ENCODE results near the gene TNNC1. TPM values are rescaled to one million over a fixed set of nuclear protein-coding genes. Genes with fewer than 3 reads are reported as not detected.

The TNNC1 gene
- total RNA-seq, 1 donor from 2014 or later: 0.26 TPM

GRCh38 chr3:52405066-52405465 is 48.8 kb downstream of the TNNC1 start:
- FAIRE-seq (no peak), DNase-seq (ENCODE audit: low read depth) (no peak)
- Histone ChIP-seq H3K27me3 (ENCODE audit: control insufficient read depth, insufficient read depth, low read length) (no peaks in the 10 kb centered on the region), H3K36me3 (ENCODE audit: control insufficient read depth, insufficient read depth, low read length) (peaks cover 41% of the 10 kb centered on the region), H3K4me3 (ENCODE audit: low read depth, low read length) (no peak overlapping the region)
- TF ChIP-seq, protein P1, sequence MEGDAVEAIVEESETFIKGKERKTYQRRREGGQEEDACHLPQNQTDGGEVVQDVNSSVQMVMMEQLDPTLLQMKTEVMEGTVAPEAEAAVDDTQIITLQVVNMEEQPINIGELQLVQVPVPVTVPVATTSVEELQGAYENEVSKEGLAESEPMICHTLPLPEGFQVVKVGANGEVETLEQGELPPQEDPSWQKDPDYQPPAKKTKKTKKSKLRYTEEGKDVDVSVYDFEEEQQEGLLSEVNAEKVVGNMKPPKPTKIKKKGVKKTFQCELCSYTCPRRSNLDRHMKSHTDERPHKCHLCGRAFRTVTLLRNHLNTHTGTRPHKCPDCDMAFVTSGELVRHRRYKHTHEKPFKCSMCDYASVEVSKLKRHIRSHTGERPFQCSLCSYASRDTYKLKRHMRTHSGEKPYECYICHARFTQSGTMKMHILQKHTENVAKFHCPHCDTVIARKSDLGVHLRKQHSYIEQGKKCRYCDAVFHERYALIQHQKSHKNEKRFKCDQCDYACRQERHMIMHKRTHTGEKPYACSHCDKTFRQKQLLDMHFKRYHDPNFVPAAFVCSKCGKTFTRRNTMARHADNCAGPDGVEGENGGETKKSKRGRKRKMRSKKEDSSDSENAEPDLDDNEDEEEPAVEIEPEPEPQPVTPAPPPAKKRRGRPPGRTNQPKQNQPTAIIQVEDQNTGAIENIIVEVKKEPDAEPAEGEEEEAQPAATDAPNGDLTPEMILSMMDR (IDR thresholded peaks at IDR 0.05; ENCODE audit: insufficient read depth, low read length, severe bottlenecking): no peak

DNA sequence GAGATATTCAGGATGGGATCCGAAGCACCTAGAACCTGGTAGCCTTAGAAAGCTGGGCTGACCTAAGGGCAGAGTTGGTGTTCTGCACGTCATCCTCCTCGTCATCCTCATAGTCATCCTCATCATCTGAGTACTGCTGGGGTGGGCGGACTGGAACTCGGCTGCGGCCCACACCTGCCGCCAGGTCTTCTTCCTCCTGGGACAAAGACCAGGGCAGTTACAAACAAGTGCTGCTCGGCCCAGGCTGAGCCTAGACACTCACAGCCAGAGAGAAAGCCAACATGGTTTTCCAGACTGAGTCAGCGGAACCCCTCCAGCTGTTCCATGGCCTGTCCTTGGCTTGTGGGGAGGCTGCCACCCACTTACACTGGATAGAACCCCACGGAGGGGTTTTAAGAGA is 49.5 kb downstream of the TNNC1 start:
- TF ChIP-seq, protein P1 (IDR thresholded peaks at IDR 0.05; ENCODE audit: insufficient read depth, low read length, severe bottlenecking): no peak
- FAIRE-seq (no peak), DNase-seq (ENCODE audit: low read depth) (no peak)
- H3K36me3 ChIP-seq (ENCODE audit: control insufficient read depth, insufficient read depth, low read length): peaks cover 41% of the 10 kb centered on the region
- H3K27me3 ChIP-seq (ENCODE audit: control insufficient read depth, insufficient read depth, low read length): no peaks in the 10 kb centered on the region
- H3K4me3 ChIP-seq (ENCODE audit: low read depth, low read length): no peak overlapping the region

DNA sequence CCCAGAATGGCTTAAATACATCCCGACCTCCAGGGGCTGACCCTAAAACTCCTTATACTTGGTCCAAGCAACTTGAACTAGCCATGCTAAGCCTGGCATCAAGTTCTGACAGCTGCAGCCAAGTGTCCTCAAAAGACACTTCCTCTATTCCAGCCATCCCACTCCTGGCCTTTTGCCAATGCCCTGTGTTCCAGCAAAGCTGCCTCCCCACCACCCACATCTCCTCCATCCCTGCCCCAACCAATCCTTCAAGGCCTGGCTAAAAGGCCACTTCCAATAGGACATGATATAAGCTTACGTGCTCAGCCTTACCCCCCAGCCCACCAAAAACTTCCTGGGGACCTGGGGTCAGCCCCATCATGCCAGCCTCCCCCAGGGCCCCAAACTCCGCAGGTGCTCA is 49.9 kb downstream of the TNNC1 start:
- DNase-seq (ENCODE audit: low read depth) (no peak), FAIRE-seq (no peak)
- Histone ChIP-seq H3K36me3 (ENCODE audit: control insufficient read depth, insufficient read depth, low read length) (peaks cover 41% of the 10 kb centered on the region), H3K27me3 (ENCODE audit: control insufficient read depth, insufficient read depth, low read length) (no peaks in the 10 kb centered on the region), H3K4me3 (ENCODE audit: low read depth, low read length) (no peak overlapping the region)
- TF ChIP-seq, protein P1 (IDR thresholded peaks at IDR 0.05; ENCODE audit: insufficient read depth, low read length, severe bottlenecking): no peak

GRCh38 chr3:52403271-52403841 is 50.5 kb downstream of the TNNC1 start:
- DNase-seq (ENCODE audit: low read depth) (no peak), FAIRE-seq (no peak)
- TF ChIP-seq, protein P1 (IDR thresholded peaks at IDR 0.05; ENCODE audit: insufficient read depth, low read length, severe bottlenecking): no peak
- Histone ChIP-seq H3K27me3 (ENCODE audit: control insufficient read depth, insufficient read depth, low read length) (no peaks in the 10 kb centered on the region), H3K4me3 (ENCODE audit: low read depth, low read length) (no peak overlapping the region), H3K36me3 (ENCODE audit: control insufficient read depth, insufficient read depth, low read length) (peaks cover 39% of the 10 kb centered on the region)

DNA sequence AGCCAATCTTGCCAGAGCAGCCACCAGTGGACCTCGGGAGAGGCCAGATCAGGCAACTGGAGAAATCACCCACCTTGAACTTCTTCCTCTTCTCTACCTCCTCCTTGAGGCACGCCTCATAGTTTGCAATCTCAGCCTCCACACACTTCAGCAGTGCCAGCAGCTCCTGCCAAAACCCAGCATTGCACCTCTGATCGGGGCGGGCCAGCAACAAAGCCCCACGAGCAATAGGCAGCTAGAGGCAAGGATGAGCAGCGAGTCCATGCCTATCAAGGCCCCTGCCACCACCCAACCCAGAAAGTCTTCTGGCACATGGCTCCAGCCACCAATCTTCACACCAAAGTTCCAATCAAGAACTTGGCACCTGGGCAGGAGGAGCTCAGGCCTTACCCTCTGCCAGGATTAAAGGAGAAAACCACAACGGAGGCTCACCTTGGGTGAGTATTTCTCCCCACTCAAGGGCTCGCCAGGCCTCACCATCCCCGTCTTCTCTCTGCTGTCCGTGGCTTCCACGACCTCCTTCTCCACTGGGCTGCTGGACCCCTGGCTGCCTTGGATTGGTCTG is 51.1 kb downstream of the TNNC1 start:
- Histone ChIP-seq H3K4me3 (ENCODE audit: low read depth, low read length) (no peak overlapping the region), H3K27me3 (ENCODE audit: control insufficient read depth, insufficient read depth, low read length) (no peaks in the 10 kb centered on the region), H3K36me3 (ENCODE audit: control insufficient read depth, insufficient read depth, low read length) (peaks cover 37% of the 10 kb centered on the region)
- TF ChIP-seq, protein P1 (IDR thresholded peaks at IDR 0.05; ENCODE audit: insufficient read depth, low read length, severe bottlenecking): no peak
- FAIRE-seq (no peak), DNase-seq (ENCODE audit: low read depth) (no peak)

GRCh38 chr3:52402101-52402521 is 51.7 kb downstream of the TNNC1 start:
- DNase-seq (ENCODE audit: low read depth) (no peak), FAIRE-seq (no peak)
- TF ChIP-seq, protein P1 (IDR thresholded peaks at IDR 0.05; ENCODE audit: insufficient read depth, low read length, severe bottlenecking): no peak
- H3K36me3 ChIP-seq (ENCODE audit: control insufficient read depth, insufficient read depth, low read length): peaks cover 37% of the 10 kb centered on the region
- no peak overlapping the region for H3K4me3 ChIP-seq (ENCODE audit: low read depth, low read length)
- H3K27me3 ChIP-seq (ENCODE audit: control insufficient read depth, insufficient read depth, low read length): no peaks in the 10 kb centered on the region
